ENCODE data around the gene DGKZ. TPM values are rescaled to one million over a fixed set of nuclear protein-coding genes. Genes with fewer than 3 reads are reported as not detected.

The DGKZ gene
- total RNA-seq: 70.3 and 81.0 TPM in 2 replicates

GRCh38 chr11:46346886-46347636 lies at the start of gene DGKZ:
Gene DGKZ, plus strand, starts transcription at chr11:46347463. Its CDS starts 197 bp downstream, at chr11:46347660.

GRCh38 chr11:46381048-46381818 lies 34.0 kb downstream of the DGKZ start, which contains the start of gene MDK:
Gene MDK, plus strand, starts transcription at chr11:46381669. Its CDS starts 389 bp downstream, at chr11:46382058.

GRCh38 chr11:46391578-46392420 lies 44.5 kb downstream of the DGKZ start, which contains the start of gene CHRM4:
Gene CHRM4, minus strand, starts transcription at chr11:46391776. Its CDS starts 5,219 bp downstream, at chr11:46386557.

Small RNA genes lying within 50 kb of the gene (small RNA-seq; reads per million reads assigned to genes)
- gene MIR4688: not detected

Other genes with a start within 250 kb of the DGKZ start
- gene PHF21A, start 226.0 kb upstream of the DGKZ start, total RNA-seq: 18.1 and 23.5 TPM in 2 replicates
- 1.2 and 2.4 TPM in 2 replicates for gene CREB3L1, start 69.8 kb upstream of the DGKZ start, total RNA-seq
- 50.0 and 60.6 TPM in 2 replicates for gene MDK, start 34.2 kb downstream of the DGKZ start, total RNA-seq
- gene CHRM4, start 44.3 kb downstream of the DGKZ start, total RNA-seq: 0.07 and 0.13 TPM in 2 replicates
- gene AMBRA1, start 246.6 kb downstream of the DGKZ start, total RNA-seq: 19.1 and 31.6 TPM in 2 replicates

Data from thoracic aorta endothelial cell (primary cell).